ENCODE data around the gene MAGI2.

Gene MAGI2

DNA sequence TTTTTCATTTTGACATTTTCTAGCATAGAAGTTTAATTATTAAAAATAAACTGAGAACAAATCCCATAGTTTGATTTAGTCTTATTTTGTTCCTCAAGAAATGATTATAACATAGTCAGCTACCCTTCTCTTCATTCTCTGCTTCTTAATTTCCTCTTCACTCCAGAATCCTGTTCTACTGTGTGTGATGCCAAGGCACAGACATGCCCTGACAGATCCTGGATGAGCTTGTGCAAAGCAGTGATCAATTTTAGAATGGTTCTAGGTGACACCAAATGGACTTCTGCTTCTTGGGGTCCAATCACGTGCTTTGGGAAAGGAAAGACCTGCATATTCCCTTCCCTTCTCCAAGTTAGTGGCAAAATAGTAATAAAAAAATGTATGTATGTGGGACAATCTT lies 665.6 kb downstream of the MAGI2 start:
- ChIA-PET CTCF (no interaction called here), POLR2A (no interaction called here)
- no peak overlapping the region for H3K4me3 ChIP-seq (ENCODE audit: low read depth, low read length)
- TF ChIP-seq, protein P1, sequence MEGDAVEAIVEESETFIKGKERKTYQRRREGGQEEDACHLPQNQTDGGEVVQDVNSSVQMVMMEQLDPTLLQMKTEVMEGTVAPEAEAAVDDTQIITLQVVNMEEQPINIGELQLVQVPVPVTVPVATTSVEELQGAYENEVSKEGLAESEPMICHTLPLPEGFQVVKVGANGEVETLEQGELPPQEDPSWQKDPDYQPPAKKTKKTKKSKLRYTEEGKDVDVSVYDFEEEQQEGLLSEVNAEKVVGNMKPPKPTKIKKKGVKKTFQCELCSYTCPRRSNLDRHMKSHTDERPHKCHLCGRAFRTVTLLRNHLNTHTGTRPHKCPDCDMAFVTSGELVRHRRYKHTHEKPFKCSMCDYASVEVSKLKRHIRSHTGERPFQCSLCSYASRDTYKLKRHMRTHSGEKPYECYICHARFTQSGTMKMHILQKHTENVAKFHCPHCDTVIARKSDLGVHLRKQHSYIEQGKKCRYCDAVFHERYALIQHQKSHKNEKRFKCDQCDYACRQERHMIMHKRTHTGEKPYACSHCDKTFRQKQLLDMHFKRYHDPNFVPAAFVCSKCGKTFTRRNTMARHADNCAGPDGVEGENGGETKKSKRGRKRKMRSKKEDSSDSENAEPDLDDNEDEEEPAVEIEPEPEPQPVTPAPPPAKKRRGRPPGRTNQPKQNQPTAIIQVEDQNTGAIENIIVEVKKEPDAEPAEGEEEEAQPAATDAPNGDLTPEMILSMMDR (IDR thresholded peaks at IDR 0.05; ENCODE audit: insufficient read depth, low read length, missing control alignments): no peak
- DNase-seq (ENCODE audit: low read depth, low spot score): no peak

DNA sequence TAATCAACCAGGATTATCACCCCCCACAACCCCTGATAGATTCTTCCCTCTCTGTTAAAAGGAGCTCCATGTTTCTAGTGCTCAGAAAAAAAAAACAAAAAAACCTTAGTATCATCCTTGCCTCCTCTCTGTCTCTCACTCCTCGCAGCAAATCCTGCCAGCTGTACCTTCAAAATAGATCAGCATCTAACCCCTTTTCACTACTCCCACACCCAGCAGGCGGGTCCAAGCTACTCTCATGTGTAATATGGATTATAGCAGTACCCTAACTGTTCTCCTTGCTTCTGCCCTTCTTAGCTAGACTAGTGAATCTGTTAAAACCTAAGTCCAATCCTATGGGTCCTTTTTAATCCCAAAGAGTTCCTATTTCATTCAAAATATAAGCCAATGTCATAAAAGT lies 667.4 kb downstream of the MAGI2 start:
- TF ChIP-seq, protein P1 (IDR thresholded peaks at IDR 0.05; ENCODE audit: insufficient read depth, low read length, missing control alignments): no peak
- ChIA-PET CTCF (no interaction called here), POLR2A (no interaction called here)
- DNase-seq (ENCODE audit: low read depth, low spot score): no peak
- no peak overlapping the region for H3K4me3 ChIP-seq (ENCODE audit: low read depth, low read length)

DNA sequence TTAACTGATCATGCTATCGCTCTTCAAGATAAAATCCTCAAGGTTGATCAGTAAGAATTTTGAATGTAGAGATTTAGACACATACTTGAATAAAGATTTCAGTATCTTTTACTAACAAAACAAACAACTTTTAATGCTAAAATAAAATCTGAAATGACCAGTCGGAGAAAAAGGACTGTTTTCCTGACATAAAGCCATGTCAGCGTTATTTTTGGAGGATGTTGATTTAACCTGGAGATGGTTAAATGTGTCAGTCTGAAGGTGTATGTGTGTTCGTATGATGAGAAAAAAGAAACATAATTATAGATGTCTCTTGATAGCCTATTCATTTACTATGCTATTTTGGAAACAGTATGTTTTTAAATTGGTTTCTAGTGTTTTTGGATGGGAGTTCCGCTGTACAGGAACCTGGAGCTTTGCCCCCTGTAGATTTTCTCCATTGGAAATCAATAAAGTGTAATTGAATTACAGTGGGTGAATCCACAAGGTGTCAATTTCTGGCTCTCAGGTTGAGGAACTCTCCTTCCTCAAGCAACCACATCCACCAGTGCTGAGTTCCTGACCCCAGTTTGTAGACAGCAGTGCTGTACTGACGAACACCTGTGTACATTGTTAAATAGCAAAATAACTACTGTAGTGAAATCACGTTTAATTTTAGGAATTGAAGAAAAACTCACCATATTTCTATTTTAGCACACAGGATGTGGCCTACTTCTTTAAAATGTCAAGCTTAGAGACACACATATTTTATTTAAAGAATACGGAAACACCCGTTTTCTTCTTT lies 670.1 kb downstream of the MAGI2 start:
- ChIA-PET CTCF (no interaction called here), POLR2A (no interaction called here)
- DNase-seq (ENCODE audit: low read depth, low spot score): no peak
- TF ChIP-seq, protein P1 (IDR thresholded peaks at IDR 0.05; ENCODE audit: insufficient read depth, low read length, missing control alignments): no peak
- H3K4me3 ChIP-seq (ENCODE audit: low read depth, low read length): no peak overlapping the region

DNA sequence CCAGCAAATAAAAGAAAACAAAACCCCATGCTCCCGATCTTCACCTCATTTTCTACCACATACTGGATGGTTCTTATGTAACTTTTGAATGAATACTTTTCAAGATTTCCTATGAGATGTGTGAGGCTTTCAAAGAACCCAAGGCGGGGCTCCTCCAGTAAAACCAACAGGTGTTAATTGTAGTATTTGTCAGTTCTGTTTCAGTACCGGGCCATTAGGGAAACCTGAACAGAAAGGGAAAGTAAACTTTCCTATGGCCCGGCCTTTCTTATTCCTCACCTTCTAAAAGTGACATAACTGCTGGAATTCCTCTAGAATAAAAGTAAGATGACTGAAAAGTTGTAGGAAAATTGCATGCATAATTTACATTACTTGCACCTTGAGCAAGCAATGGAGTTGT lies 672.9 kb downstream of the MAGI2 start:
- TF ChIP-seq, protein P1 (IDR thresholded peaks at IDR 0.05; ENCODE audit: insufficient read depth, low read length, missing control alignments): no peak
- no peak for DNase-seq (ENCODE audit: low read depth, low spot score)
- ChIA-PET POLR2A (no interaction called here), CTCF (no interaction called here)
- H3K4me3 ChIP-seq (ENCODE audit: low read depth, low read length): no peak overlapping the region

DNA sequence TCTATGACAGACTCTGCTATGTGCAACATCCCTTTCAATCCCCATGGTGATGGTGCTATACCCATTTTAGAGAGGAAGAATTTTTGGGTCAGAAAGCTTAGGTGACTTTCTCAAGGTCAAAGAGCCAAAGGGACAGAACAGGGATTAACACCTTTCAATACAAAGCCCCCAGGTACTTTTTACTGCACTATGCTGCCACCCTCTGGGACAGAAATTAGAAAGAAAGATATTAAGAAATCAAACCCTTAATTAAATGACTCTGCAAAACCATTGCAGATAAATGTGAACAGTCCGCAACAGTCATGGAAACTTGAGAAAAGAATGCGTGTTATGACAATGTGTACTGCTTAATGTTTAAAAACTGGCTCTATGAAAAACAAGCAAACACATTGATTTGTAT lies 673.7 kb downstream of the MAGI2 start:
- POLR2A ChIA-PET: no interaction called here
- TF ChIP-seq, protein P1 (IDR thresholded peaks at IDR 0.05; ENCODE audit: insufficient read depth, low read length, missing control alignments): no peak
- H3K4me3 ChIP-seq (ENCODE audit: low read depth, low read length): no peak overlapping the region
- no peak for DNase-seq (ENCODE audit: low read depth, low spot score)
- CTCF ChIA-PET: no interaction called here

DNA sequence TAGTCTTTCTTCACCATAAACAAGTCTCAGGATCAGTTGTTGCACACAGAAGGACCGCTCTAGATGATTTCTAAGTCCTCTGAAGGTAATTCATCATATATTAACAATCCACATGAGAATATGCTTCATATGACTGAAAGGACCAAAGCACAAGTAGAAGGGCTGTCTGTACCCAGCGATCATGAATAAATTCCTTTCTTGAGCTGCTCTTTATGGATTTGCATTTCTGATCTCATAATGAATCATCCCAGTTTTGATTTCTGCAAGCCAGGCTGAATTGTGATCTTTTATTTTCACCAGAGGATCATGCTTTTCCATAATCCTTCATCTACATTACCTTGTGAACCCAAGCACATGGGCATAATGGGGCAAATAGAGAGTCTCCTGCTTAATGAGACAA lies 675.6 kb downstream of the MAGI2 start:
- CTCF ChIA-PET: no interaction called here
- TF ChIP-seq, protein P1 (IDR thresholded peaks at IDR 0.05; ENCODE audit: insufficient read depth, low read length, missing control alignments): no peak
- DNase-seq (ENCODE audit: low read depth, low spot score): no peak
- H3K4me3 ChIP-seq (ENCODE audit: low read depth, low read length): no peak overlapping the region
- POLR2A ChIA-PET: no interaction called here
